SH-SY5Y (cell line): Measurements from ENCODE around the gene RRBP1.

Experiments used
- GATA2 ChIP-seq: IDR thresholded peaks from 2 replicates; pipeline ENCODE4 v1.6.1; 2011; ENCODE audit warnings: mild to moderate bottlenecking, low read depth, low read length
- GATA3 ChIP-seq: IDR thresholded peaks from 2 replicates; pipeline ENCODE4 v1.6.1; 2011; ENCODE audit warnings: low read depth, mild to moderate bottlenecking, low read length, moderate library complexity

RRBP1 gene

GRCh38 chr20:17679941-17680835 lies 1.9 kb downstream of the RRBP1 start:
- TF ChIP-seq GATA2 = no peak
- TF ChIP-seq GATA3 = no peak

GRCh38 chr20:17678886-17679285 lies 3.2 kb downstream of the RRBP1 start:
- TF ChIP-seq GATA3 (no peak), GATA2 (no peak)

- TF ChIP-seq GATA3 (no peak), GATA2 (no peak)
Measured at GRCh38 chr20:17678295-17678694, 3.7 kb downstream of the RRBP1 start.

GRCh38 chr20:17676942-17677341 lies 5.1 kb downstream of the RRBP1 start:
- TF ChIP-seq GATA3 (no peak), GATA2 (no peak)

GRCh38 chr20:17676378-17676759 lies 5.7 kb downstream of the RRBP1 start:
- TF ChIP-seq GATA2 (no peak), GATA3 (no peak)

GRCh38 chr20:17675519-17676377 lies 6.3 kb downstream of the RRBP1 start:
- TF ChIP-seq GATA2 (no peak), GATA3 (no peak)

GRCh38 chr20:17674722-17675518 lies 7.1 kb downstream of the RRBP1 start:
- TF ChIP-seq GATA2 (no peak), GATA3 (no peak)

- TF ChIP-seq GATA3 (no peak), GATA2 (no peak)
Measured at GRCh38 chr20:17673084-17673483, 9.0 kb downstream of the RRBP1 start.

GRCh38 chr20:17671565-17671964 lies 10.5 kb downstream of the RRBP1 start:
- TF ChIP-seq GATA2 = no peak

- TF ChIP-seq GATA2 (no peak), GATA3 (no peak)
Measured at GRCh38 chr20:17671011-17671410, 11.0 kb downstream of the RRBP1 start.

GRCh38 chr20:17669306-17669931 lies 12.6 kb downstream of the RRBP1 start:
- no peak for TF ChIP-seq GATA3
- no peak for TF ChIP-seq GATA2

- TF ChIP-seq GATA3 (no peak), GATA2 (no peak)
Measured at GRCh38 chr20:17668432-17668831, 13.6 kb downstream of the RRBP1 start.

GRCh38 chr20:17667445-17667844 lies 14.6 kb downstream of the RRBP1 start:
- TF ChIP-seq GATA3 (no peak), GATA2 (no peak)

- no peak for TF ChIP-seq GATA2
Measured at GRCh38 chr20:17666481-17666880, 15.6 kb downstream of the RRBP1 start.
